ENCODE results near the gene DYDC2. TPM values are rescaled to one million over a fixed set of nuclear protein-coding genes. Genes with fewer than 3 reads are reported as not detected.

DYDC2 gene
- total and polyA plus RNA-seq, 2 experiments from 2014 or later: 8.1 to 9.0 TPM

DNA sequence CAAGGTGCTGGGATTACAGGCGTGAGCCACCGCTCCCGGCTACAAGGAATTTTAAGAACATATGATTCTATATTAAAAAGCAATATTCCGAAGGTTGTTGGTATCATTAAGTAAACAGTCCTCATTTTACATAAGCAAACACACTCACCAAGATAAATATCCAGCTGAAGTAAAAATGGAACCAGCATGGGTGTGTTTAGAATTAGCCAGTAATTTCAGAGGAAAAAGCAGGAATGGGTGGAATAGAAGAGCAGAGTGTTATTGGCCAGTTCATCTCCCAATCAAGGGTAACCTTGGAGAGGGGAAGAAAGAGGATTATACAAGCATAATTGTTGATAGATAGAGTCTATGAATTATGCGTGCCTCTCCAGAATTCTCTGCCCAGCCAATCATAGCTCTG is 35.4 kb upstream of the DYDC2 start:
- no peak for TF ChIP-seq EZH2 (IDR thresholded peaks at IDR 0.05; ENCODE audit: low read depth, unreplicated experiment)
- TF ChIP-seq ZNF331 (CRISPR knock-in tag; IDR thresholded peaks at IDR 0.05; ENCODE audit: low read depth): no peak
- TF ChIP-seq NANOG (IDR thresholded peaks at IDR 0.05; ENCODE audit: borderline replicate concordance): no peak
- TF ChIP-seq ZNF462 (CRISPR knock-in tag; IDR thresholded peaks at IDR 0.05): no peak
- no peak for TF ChIP-seq ZNF114 (CRISPR knock-in tag; IDR thresholded peaks at IDR 0.05)
- TF ChIP-seq, protein P1, sequence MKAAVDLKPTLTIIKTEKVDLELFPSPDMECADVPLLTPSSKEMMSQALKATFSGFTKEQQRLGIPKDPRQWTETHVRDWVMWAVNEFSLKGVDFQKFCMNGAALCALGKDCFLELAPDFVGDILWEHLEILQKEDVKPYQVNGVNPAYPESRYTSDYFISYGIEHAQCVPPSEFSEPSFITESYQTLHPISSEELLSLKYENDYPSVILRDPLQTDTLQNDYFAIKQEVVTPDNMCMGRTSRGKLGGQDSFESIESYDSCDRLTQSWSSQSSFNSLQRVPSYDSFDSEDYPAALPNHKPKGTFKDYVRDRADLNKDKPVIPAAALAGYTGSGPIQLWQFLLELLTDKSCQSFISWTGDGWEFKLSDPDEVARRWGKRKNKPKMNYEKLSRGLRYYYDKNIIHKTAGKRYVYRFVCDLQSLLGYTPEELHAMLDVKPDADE (IDR thresholded peaks at IDR 0.05): no peak
- no peak for TF ChIP-seq STAT1 (IDR thresholded peaks at IDR 0.05; ENCODE audit: unreplicated experiment)
- TF ChIP-seq JUNB (IDR thresholded peaks at IDR 0.05; ENCODE audit: unreplicated experiment): no peak
- TF ChIP-seq, protein P2, sequence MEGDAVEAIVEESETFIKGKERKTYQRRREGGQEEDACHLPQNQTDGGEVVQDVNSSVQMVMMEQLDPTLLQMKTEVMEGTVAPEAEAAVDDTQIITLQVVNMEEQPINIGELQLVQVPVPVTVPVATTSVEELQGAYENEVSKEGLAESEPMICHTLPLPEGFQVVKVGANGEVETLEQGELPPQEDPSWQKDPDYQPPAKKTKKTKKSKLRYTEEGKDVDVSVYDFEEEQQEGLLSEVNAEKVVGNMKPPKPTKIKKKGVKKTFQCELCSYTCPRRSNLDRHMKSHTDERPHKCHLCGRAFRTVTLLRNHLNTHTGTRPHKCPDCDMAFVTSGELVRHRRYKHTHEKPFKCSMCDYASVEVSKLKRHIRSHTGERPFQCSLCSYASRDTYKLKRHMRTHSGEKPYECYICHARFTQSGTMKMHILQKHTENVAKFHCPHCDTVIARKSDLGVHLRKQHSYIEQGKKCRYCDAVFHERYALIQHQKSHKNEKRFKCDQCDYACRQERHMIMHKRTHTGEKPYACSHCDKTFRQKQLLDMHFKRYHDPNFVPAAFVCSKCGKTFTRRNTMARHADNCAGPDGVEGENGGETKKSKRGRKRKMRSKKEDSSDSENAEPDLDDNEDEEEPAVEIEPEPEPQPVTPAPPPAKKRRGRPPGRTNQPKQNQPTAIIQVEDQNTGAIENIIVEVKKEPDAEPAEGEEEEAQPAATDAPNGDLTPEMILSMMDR (conservative IDR thresholded peaks at IDR 0.05; ENCODE audit: low read depth in 2 of 2): no peak
- TF ChIP-seq, protein P3, sequence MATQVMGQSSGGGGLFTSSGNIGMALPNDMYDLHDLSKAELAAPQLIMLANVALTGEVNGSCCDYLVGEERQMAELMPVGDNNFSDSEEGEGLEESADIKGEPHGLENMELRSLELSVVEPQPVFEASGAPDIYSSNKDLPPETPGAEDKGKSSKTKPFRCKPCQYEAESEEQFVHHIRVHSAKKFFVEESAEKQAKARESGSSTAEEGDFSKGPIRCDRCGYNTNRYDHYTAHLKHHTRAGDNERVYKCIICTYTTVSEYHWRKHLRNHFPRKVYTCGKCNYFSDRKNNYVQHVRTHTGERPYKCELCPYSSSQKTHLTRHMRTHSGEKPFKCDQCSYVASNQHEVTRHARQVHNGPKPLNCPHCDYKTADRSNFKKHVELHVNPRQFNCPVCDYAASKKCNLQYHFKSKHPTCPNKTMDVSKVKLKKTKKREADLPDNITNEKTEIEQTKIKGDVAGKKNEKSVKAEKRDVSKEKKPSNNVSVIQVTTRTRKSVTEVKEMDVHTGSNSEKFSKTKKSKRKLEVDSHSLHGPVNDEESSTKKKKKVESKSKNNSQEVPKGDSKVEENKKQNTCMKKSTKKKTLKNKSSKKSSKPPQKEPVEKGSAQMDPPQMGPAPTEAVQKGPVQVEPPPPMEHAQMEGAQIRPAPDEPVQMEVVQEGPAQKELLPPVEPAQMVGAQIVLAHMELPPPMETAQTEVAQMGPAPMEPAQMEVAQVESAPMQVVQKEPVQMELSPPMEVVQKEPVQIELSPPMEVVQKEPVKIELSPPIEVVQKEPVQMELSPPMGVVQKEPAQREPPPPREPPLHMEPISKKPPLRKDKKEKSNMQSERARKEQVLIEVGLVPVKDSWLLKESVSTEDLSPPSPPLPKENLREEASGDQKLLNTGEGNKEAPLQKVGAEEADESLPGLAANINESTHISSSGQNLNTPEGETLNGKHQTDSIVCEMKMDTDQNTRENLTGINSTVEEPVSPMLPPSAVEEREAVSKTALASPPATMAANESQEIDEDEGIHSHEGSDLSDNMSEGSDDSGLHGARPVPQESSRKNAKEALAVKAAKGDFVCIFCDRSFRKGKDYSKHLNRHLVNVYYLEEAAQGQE (IDR thresholded peaks at IDR 0.05; ENCODE audit: unreplicated experiment): no peak
- no peak for TF ChIP-seq POLR2AphosphoS5 (IDR thresholded peaks at IDR 0.05; ENCODE audit: low read depth)
- TF ChIP-seq CREB1 (CRISPR knock-in tag; IDR thresholded peaks at IDR 0.05; ENCODE audit: low read depth): no peak
- TF ChIP-seq EZH2phosphoT487 (IDR thresholded peaks at IDR 0.05; ENCODE audit: unreplicated experiment): no peak
- Histone ChIP-seq H3K27ac (ENCODE audit: low read depth) (no peak overlapping the region), H3K79me2 (replicated peaks; ENCODE audit: insufficient read depth) (no peaks in the 10 kb centered on the region), H3K4me2 (no peak overlapping the region), H3K27me3 (ENCODE audit: insufficient read depth) (no peaks in the 10 kb centered on the region), H3K9me2 (ENCODE audit: insufficient read depth) (no peaks in the 10 kb centered on the region), H2AFZ (no peak overlapping the region), H3F3A (replicated peaks; ENCODE audit: low read depth) (no peaks in the 10 kb centered on the region), H3K36me3 (ENCODE audit: insufficient read depth) (no peaks in the 10 kb centered on the region), H3K4me1 (ENCODE audit: insufficient read depth) (peaks cover 8% of the 10 kb centered on the region), H3K4me3 (no peak overlapping the region), H4K20me1 (replicated peaks; ENCODE audit: insufficient read depth) (no peaks in the 10 kb centered on the region)
- DNase-seq (ENCODE audit: low spot score) (no peak), ATAC-seq (no peak)
- Mint-ChIP-seq H3K27me3 (ENCODE audit: insufficient read depth, low read depth, poor library complexity) (no peaks in the 10 kb centered on the region), H3K36me3 (ENCODE audit: low read depth) (no peaks in the 10 kb centered on the region), H3K4me3 (no peak overlapping the region), H3K27ac (no peak overlapping the region), H3K9me3 (no peaks in the 10 kb centered on the region; the same call in 2 of the 3 replicates), H3K4me1 (peaks cover 4% of the 10 kb centered on the region; the same call in 2 of the 3 replicates)
